Measurements from ENCODE around the gene GPR87. TPM values are rescaled to one million over a fixed set of nuclear protein-coding genes. Genes with fewer than 3 reads are reported as not detected.

Gene GPR87
- total and polyA plus RNA-seq, 2 of the 4 experiments (the other 2 are of a cell fraction) = 0.26 to 0.36 TPM

DNA sequence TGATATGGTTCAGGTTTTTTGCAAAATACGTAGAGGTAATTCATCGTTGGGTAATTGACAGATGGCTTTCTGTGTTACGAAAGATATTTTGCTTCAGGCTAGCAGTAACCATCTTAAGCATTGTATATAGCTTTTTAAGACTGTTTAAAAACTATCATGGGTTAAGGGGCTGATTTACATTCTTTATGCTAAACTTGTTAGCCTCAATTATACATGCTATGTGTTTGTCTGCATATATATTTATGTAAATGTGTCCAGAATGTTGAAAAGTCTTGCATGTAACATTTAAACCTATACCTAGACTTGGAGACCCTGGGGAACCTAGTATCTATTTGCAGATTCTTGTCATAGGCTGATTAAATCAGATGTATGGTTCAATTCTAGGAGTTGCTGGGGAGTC, 27.2 kb downstream of the GPR87 start:
- no peaks in the 10 kb centered on the region for H4K20me1 ChIP-seq (ENCODE audit: insufficient read depth, low read length)
- no peaks in the 10 kb centered on the region for H3K36me3 ChIP-seq (ENCODE audit: control insufficient read depth, insufficient read depth, low read length)
- H2BK120ac ChIP-seq (ENCODE audit: low read depth, low read length) = no peak overlapping the region
- H3K23ac ChIP-seq (ENCODE audit: low read depth, low read length) = no peak overlapping the region
- H3K9ac ChIP-seq (ENCODE audit: low read depth, low read length) = no peak overlapping the region
- H3K9me3 ChIP-seq (ENCODE audit: control insufficient read depth, insufficient read depth, low read length) = no peaks in the 10 kb centered on the region
- H3K79me1 ChIP-seq (ENCODE audit: low read depth in 1 of 2, low read length in 2 of 2) = no peaks in the 10 kb centered on the region
- no peak overlapping the region for H3K18ac ChIP-seq (ENCODE audit: low read depth, low read length)
- H3K27ac ChIP-seq (ENCODE audit: insufficient read depth, low read length) = no peak overlapping the region
- no peak overlapping the region for H4K5ac ChIP-seq (ENCODE audit: low read depth, low read length)
- H2AK9ac ChIP-seq (replicated peaks; ENCODE audit: low read depth, low read length, poor library complexity) = no peak overlapping the region
- H3K56ac ChIP-seq (ENCODE audit: extremely low read depth, insufficient read depth, low read length) = no peak overlapping the region
- no peak overlapping the region for H2AFZ ChIP-seq (replicated peaks; ENCODE audit: low read length, poor library complexity)
- no peak overlapping the region for H4K8ac ChIP-seq (ENCODE audit: low read depth in 2 of 2, low read length in 2 of 2)
- H2BK15ac ChIP-seq (ENCODE audit: low read depth, low read length) = no peak overlapping the region
- H3K4me2 ChIP-seq (ENCODE audit: low read depth, low read length) = no peak overlapping the region
- H3K9me1 ChIP-seq (ENCODE audit: insufficient read depth, low read length) = no peaks in the 10 kb centered on the region
- TF ChIP-seq POLR2A (IDR thresholded peaks at IDR 0.05; ENCODE audit: low read depth, low read length) (no peak), SMC3 (IDR thresholded peaks at IDR 0.05; ENCODE audit: low read depth, low read length) (no peak), BHLHE40 (IDR thresholded peaks at IDR 0.05; ENCODE audit: low read depth, low read length) (no peak), RCOR1 (IDR thresholded peaks at IDR 0.05; ENCODE audit: insufficient replicate concordance, low read length) (no peak), RFX5 (IDR thresholded peaks at IDR 0.05; ENCODE audit: low read depth, low read length) (no peak), MAZ (IDR thresholded peaks at IDR 0.05; ENCODE audit: borderline replicate concordance, low read depth, low read length) (no peak), FOS (IDR thresholded peaks at IDR 0.05; ENCODE audit: low read depth, low read length) (no peak), ELK1 (IDR thresholded peaks at IDR 0.05; ENCODE audit: borderline replicate concordance, low read depth, low read length) (no peak), RAD21 (IDR thresholded peaks at IDR 0.05; ENCODE audit: low read length) (no peak), NFE2L2 (IDR thresholded peaks at IDR 0.05; ENCODE audit: low read depth, low read length) (no peak), MXI1 (IDR thresholded peaks at IDR 0.05; ENCODE audit: borderline replicate concordance, low read depth, low read length) (no peak), CHD1 (IDR thresholded peaks at IDR 0.05; ENCODE audit: low read depth, low read length) (no peak), MAFK (IDR thresholded peaks at IDR 0.05; ENCODE audit: low read depth, low read length) (no peak), CEBPB (IDR thresholded peaks at IDR 0.05; ENCODE audit: low read depth, low read length) (no peak)
- TF ChIP-seq, protein P1, sequence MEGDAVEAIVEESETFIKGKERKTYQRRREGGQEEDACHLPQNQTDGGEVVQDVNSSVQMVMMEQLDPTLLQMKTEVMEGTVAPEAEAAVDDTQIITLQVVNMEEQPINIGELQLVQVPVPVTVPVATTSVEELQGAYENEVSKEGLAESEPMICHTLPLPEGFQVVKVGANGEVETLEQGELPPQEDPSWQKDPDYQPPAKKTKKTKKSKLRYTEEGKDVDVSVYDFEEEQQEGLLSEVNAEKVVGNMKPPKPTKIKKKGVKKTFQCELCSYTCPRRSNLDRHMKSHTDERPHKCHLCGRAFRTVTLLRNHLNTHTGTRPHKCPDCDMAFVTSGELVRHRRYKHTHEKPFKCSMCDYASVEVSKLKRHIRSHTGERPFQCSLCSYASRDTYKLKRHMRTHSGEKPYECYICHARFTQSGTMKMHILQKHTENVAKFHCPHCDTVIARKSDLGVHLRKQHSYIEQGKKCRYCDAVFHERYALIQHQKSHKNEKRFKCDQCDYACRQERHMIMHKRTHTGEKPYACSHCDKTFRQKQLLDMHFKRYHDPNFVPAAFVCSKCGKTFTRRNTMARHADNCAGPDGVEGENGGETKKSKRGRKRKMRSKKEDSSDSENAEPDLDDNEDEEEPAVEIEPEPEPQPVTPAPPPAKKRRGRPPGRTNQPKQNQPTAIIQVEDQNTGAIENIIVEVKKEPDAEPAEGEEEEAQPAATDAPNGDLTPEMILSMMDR (conservative IDR thresholded peaks at IDR 0.05; ENCODE audit: low read depth, low read length) = no peak
- TF ChIP-seq, protein P2, sequence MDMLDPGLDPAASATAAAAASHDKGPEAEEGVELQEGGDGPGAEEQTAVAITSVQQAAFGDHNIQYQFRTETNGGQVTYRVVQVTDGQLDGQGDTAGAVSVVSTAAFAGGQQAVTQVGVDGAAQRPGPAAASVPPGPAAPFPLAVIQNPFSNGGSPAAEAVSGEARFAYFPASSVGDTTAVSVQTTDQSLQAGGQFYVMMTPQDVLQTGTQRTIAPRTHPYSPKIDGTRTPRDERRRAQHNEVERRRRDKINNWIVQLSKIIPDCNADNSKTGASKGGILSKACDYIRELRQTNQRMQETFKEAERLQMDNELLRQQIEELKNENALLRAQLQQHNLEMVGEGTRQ (IDR thresholded peaks at IDR 0.05; ENCODE audit: low read depth, low read length) = no peak
- H4K91ac ChIP-seq (ENCODE audit: insufficient read depth, low read depth, low read length) = no peak overlapping the region
- H2BK20ac ChIP-seq (ENCODE audit: low read depth, low read length) = no peak overlapping the region
- no peak overlapping the region for H2AK5ac ChIP-seq (ENCODE audit: low read depth, low read length)
- no peaks in the 10 kb centered on the region for H3K4me1 ChIP-seq (ENCODE audit: control insufficient read depth, insufficient read depth, low read length)
- in situ Hi-C loops (cut with MboI; ENCODE audit: low sequenced_read_pairs) = no loop called here
- POLR2A ChIA-PET (ENCODE audit: unreplicated experiment) = no interaction called here
- ATAC-seq (ENCODE audit: low read depth) (no peak), DNase-seq (no peak)
- no peak overlapping the region for H2BK5ac ChIP-seq (ENCODE audit: low read depth, low read length, poor library complexity, severe bottlenecking)
- dilution Hi-C loops (cut with HindIII; ENCODE audit: low sequenced_read_pairs, unreplicated experiment) = no loop called here
- intact Hi-C loops (cut with micrococcal nuclease) = loop anchor here (10.0 kb wide), 1 partner anchor 525 kb away; the partner anchor contains the start of gene SIAH2
- no TSS peak for BruUV-seq (replicated peaks)
- WGBS, 2 experiments (ENCODE audit: extremely low coverage in 2 of 2, insufficient read length in 1 of 2) = no CpG with 5 or more reads among the region's 3 CpGs
- CTCF ChIA-PET = no interaction called here
- H3K27me3 ChIP-seq (ENCODE audit: control insufficient read depth, insufficient read depth, low read length) = no peaks in the 10 kb centered on the region
- H3K4me3 ChIP-seq (ENCODE audit: insufficient read depth, low read depth, low read length) = no peak overlapping the region
- H3K14ac ChIP-seq (replicated peaks; ENCODE audit: low read depth, low read length) = no peak overlapping the region
- no peak overlapping the region for H3K4ac ChIP-seq (ENCODE audit: low read depth, low read length)

Measured in IMR-90 (cell line).